Type B pancreatic cell (in vitro differentiated cells): ENCODE data around the gene COL4A6. TPM values are rescaled to one million over a fixed set of nuclear protein-coding genes. Genes with fewer than 3 reads are reported as not detected.

Experiments
- DNase-seq: peaks from one replicate; pipeline ENCODE4 v3.0.0; 2021; ENCODE audit warnings: mixed read lengths; ENCODE audit not compliant: unreplicated experiment; ENCODE audit errors: extremely low spot score
- H3K27ac Mint-ChIP-seq: 2 replicates; pipeline ENCODE4 v1.8.0; 2021; ENCODE audit warnings: mild to moderate bottlenecking, mixed read lengths
- H3K27me3 Mint-ChIP-seq: 2 replicates; pipeline ENCODE4 v1.8.0; 2021; ENCODE audit warnings: mixed read lengths
- H3K36me3 Mint-ChIP-seq: 2 replicates; pipeline ENCODE4 v1.8.0; 2021; ENCODE audit warnings: mixed read lengths
- H3K4me1 Mint-ChIP-seq: one replicate; pipeline ENCODE4 v1.8.0; 2021; ENCODE audit warnings: mixed read lengths; ENCODE audit not compliant: unreplicated experiment
- H3K4me3 Mint-ChIP-seq: 2 replicates; pipeline ENCODE4 v1.8.0; 2021; ENCODE audit warnings: mild to moderate bottlenecking, mixed read lengths
- H3K9me3 Mint-ChIP-seq: 2 replicates; pipeline ENCODE4 v1.8.0; 2021; ENCODE audit warnings: mixed read lengths
- total RNA-seq: library from RNA; stranded (reverse); gene quantifications from 2 replicates; pipeline ENCODE4 v1.2.1, GENCODE V29; 2021; ENCODE audit warnings: low replicate concordance
- TF ChIP-seq, protein P1 (sequence below): fragments of 200-600 bp; sonication (generic); conservative IDR thresholded peaks from 2 replicates; pipeline ENCODE4 v1.5.0; 2021; ENCODE audit warnings: antibody characterized with exemption, mild to moderate bottlenecking

COL4A6 gene
- total RNA-seq, 1 donor from 2014 or later: 51.7 TPM

DNA sequence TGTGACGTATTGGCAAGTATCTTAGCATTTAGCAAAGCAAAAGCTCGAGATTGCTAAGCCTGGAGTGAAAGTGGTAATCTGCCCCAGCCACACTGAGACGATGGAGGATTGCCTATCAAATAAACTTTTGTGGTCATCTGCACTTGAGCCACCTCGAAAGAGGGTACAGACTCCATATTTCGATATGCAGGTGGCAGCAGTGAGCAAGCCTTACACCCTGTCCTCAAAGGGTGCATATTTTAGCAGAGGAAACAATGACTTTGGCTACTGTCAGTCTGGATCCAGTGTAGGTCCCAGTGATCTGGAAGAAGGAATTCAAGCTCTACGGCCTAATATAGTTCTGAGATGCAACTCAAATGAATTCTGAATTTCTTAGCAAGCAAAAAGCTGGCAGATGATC, 192.8 kb downstream of the COL4A6 start:
- TF ChIP-seq, protein P1, sequence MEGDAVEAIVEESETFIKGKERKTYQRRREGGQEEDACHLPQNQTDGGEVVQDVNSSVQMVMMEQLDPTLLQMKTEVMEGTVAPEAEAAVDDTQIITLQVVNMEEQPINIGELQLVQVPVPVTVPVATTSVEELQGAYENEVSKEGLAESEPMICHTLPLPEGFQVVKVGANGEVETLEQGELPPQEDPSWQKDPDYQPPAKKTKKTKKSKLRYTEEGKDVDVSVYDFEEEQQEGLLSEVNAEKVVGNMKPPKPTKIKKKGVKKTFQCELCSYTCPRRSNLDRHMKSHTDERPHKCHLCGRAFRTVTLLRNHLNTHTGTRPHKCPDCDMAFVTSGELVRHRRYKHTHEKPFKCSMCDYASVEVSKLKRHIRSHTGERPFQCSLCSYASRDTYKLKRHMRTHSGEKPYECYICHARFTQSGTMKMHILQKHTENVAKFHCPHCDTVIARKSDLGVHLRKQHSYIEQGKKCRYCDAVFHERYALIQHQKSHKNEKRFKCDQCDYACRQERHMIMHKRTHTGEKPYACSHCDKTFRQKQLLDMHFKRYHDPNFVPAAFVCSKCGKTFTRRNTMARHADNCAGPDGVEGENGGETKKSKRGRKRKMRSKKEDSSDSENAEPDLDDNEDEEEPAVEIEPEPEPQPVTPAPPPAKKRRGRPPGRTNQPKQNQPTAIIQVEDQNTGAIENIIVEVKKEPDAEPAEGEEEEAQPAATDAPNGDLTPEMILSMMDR: peak; percentile 17
- H3K4me3 Mint-ChIP-seq: no peak overlapping the region
- DNase-seq: no peak
- no peaks in the 10 kb centered on the region for H3K36me3 Mint-ChIP-seq
- no peaks in the 10 kb centered on the region for H3K27me3 Mint-ChIP-seq
- peaks cover 7% of the 10 kb centered on the region for H3K4me1 Mint-ChIP-seq
- H3K9me3 Mint-ChIP-seq: no peaks in the 10 kb centered on the region
- no peak overlapping the region for H3K27ac Mint-ChIP-seq

DNA sequence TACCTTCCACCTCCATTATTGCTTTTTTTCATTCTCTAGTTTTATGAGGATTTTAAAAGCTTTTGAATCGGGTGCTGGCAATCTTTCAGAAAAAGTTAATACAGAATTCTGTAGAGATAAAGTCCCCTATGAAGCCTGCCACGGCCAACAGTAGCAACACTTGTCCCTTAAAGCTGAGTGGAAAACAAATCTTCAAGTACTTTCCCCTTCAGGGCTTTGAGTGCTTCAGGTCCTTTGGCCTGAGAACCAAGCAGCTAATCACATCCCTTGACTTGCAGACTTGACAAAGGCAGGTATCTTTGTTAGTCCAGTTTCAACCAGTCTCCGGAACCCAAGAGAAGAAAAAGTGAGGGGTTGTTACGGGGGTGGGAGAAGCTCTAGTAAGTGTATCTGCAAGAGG, 202.2 kb downstream of the COL4A6 start:
- Mint-ChIP-seq H3K27ac (no peak overlapping the region), H3K4me3 (no peak overlapping the region), H3K36me3 (peaks cover 4% of the 10 kb centered on the region), H3K4me1 (no peaks in the 10 kb centered on the region), H3K9me3 (peaks cover 5% of the 10 kb centered on the region), H3K27me3 (no peaks in the 10 kb centered on the region)
- TF ChIP-seq, protein P1: no peak
- no peak for DNase-seq

DNA sequence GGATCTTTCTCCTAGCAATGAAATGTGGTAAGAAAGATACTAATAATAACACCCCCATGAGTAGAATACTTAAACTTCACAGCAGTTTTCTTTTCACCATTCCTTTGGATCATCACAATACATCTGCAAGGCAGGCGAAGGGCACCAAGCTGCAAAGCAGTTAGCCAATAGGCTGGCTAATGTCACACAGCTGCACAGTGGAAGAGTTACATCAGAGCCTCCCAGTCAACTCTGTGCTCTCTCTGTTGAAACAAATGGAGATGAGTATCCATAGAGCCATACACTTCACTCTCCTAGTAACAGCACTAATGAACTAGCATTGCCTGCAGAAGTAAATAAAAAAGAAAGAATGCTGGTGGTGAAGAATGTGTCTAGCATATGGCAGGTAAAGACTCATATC, 207.6 kb downstream of the COL4A6 start:
- no peaks in the 10 kb centered on the region for H3K9me3 Mint-ChIP-seq
- TF ChIP-seq, protein P1: no peak
- no peak overlapping the region for H3K4me3 Mint-ChIP-seq
- H3K4me1 Mint-ChIP-seq: no peaks in the 10 kb centered on the region
- no peak overlapping the region for H3K27ac Mint-ChIP-seq
- no peak for DNase-seq
- H3K36me3 Mint-ChIP-seq: peaks cover 13% of the 10 kb centered on the region
- no peaks in the 10 kb centered on the region for H3K27me3 Mint-ChIP-seq

DNA sequence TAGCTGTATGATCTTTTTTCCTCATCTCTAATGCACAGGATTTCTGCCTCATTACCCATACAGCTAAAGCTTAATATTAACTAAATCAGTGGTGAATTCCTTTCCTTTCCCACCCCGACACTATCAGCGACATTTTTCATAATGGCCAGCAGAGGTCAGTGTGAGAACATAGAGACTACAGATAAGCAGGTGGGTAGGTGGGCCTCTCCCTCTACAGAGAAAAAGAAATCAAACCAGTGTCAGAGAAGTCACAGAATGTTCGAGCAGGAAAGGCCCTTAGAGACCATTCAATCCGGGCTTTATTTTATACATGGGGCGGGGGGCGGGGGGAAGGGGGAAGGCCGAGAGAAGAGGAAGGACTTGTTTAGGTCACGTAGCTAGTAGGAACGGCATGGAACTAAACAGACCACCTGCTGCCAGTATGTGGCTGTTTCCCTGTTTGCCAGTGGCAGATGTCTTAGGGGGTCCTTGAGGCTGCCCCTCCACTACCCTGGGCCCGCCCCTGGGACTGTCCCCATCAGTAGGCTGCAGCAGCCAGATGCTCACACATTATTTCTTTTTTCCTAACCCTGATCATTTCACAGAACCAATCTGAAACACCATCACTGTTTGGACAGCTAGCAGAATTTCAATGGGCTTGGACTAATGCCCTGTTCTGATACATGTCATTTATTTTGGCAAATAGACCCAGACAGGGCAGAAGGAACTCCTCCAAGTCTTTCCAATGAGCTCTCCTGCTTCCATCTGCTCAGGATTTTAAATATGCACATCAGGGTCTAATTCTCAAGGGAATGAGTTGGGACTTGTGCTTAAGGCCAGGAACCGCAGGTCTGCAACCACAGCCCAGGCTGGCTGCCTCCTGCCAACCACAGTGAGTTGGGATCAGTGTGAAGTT, 213.2 kb downstream of the COL4A6 start:
- H3K27me3 Mint-ChIP-seq: no peaks in the 10 kb centered on the region
- H3K4me3 Mint-ChIP-seq: peak overlapping the region; percentile 65
- no peak for DNase-seq

DNA sequence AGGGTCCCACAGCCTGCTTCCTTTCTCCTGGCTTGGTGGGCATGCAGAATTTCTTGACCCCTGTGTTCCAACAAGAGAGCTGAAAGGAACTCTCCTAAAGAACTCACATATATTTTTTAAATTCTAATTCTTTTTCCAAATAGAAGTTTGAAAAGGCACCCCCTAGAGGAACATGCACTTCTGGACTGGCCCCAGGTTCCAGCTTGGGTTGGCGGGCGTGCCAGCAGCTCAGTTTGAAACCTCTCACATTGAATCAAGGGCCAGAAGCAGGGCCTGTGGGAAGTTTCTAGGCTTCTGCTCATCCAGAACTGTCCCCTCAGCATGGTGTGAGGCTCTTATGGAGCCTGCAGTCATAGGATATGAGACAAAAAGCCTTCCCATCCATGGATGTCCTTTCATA, 214.0 kb downstream of the COL4A6 start:
- Mint-ChIP-seq H3K36me3 (peaks cover 15% of the 10 kb centered on the region), H3K27me3 (no peaks in the 10 kb centered on the region), H3K9me3 (no peaks in the 10 kb centered on the region), H3K4me1 (peaks cover 28% of the 10 kb centered on the region), H3K4me3 (no peak overlapping the region), H3K27ac (peak overlapping the region; percentile 23)
- DNase-seq: no peak
- TF ChIP-seq, protein P1: no peak

More for the DNA sequence above, 213.2 kb downstream of the COL4A6 start:
- Mint-ChIP-seq H3K36me3 (peaks cover 15% of the 10 kb centered on the region), H3K9me3 (no peaks in the 10 kb centered on the region), H3K27ac (peak overlapping the region; percentile 23), H3K4me1 (peaks cover 28% of the 10 kb centered on the region)
- TF ChIP-seq, protein P1: peak; percentile 82
